Tibial nerve (tissue), 4 donors: ENCODE measurements around the gene TMEM131L.

Source experiments
- EP300 ChIP-seq, 2 donors: sonication (generic); formaldehyde crosslinking; IDR thresholded peaks; one replicate each; pipeline ENCODE4 v1.6.1; 2017; ENCODE audit warnings: antibody characterized with exemption in 2 of 2, mild to moderate bottlenecking in 1 of 2
- POLR2A ChIP-seq, 2 donors: fragments of 450-650 bp; IDR thresholded peaks; one replicate each; pipeline ENCODE4 v1.6.1; 2017; ENCODE audit warnings: antibody characterized with exemption in 2 of 2, mild to moderate bottlenecking in 2 of 2, moderate library complexity in 2 of 2
- TF ChIP-seq, protein P1 (sequence below), 5 experiments: fragments of 200-600 bp in 3 of 5; fragments of 450-650 bp in 2 of 5; sonication (generic) in 3 of 5; IDR thresholded peaks; one replicate each; pipeline ENCODE4 v1.5.1; 2016 to 2019; ENCODE audit warnings: antibody characterized with exemption in 5 of 5, mild to moderate bottlenecking in 3 of 5, moderate library complexity in 2 of 5

DNA sequence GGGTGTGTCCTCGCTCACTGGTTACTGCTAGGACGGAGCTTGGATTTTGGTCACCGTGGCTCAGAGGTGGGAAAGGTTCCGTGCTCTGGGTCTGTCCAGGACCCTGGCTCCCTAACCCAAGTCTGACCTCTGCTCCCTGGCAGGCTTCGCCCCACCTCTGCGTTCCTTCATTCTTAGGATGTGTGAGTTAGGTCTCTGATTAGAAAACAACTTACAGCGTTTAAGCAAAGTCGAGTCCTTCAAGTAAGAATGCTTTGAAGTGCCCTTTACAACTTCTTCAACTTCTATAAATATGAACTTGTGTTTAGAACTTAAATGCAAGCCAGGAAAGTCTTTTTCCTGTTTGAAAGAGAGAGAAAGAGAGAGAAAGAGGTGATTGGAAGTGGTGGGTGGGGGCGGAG, 218.8 kb downstream of the TMEM131L start:
- TF ChIP-seq, protein P1, sequence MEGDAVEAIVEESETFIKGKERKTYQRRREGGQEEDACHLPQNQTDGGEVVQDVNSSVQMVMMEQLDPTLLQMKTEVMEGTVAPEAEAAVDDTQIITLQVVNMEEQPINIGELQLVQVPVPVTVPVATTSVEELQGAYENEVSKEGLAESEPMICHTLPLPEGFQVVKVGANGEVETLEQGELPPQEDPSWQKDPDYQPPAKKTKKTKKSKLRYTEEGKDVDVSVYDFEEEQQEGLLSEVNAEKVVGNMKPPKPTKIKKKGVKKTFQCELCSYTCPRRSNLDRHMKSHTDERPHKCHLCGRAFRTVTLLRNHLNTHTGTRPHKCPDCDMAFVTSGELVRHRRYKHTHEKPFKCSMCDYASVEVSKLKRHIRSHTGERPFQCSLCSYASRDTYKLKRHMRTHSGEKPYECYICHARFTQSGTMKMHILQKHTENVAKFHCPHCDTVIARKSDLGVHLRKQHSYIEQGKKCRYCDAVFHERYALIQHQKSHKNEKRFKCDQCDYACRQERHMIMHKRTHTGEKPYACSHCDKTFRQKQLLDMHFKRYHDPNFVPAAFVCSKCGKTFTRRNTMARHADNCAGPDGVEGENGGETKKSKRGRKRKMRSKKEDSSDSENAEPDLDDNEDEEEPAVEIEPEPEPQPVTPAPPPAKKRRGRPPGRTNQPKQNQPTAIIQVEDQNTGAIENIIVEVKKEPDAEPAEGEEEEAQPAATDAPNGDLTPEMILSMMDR (IDR thresholded peaks at IDR 0.05): no peak
- no peak for TF ChIP-seq POLR2A (IDR thresholded peaks at IDR 0.05)
- no peak for TF ChIP-seq EP300 (IDR thresholded peaks at IDR 0.05)
